Measurements from ENCODE around the gene ADAMTS16.

DNA sequence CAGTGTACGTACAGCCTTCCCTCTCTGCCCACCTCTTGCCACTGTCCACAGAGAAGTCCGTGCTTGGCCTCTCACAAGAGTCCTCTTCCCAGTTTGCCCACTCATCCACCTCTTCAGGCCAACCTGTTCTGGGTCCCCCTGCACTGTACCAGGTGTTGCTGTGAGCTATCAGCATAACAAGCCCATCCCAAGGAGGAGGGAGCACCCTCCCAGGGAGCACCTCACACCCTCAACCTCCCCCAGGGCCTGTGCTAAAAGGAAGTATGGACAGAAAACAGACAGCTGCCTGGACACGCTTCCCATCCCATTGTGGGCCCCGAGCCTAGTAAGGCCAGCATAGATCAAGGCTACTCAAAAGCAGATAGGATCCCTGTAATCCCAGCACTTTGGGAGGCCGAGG is 168.2 kb downstream of the ADAMTS16 start:
- no peak for TF ChIP-seq EZH2 (IDR thresholded peaks at IDR 0.05; ENCODE audit: borderline replicate concordance, low read length)
- TF ChIP-seq, protein P1, sequence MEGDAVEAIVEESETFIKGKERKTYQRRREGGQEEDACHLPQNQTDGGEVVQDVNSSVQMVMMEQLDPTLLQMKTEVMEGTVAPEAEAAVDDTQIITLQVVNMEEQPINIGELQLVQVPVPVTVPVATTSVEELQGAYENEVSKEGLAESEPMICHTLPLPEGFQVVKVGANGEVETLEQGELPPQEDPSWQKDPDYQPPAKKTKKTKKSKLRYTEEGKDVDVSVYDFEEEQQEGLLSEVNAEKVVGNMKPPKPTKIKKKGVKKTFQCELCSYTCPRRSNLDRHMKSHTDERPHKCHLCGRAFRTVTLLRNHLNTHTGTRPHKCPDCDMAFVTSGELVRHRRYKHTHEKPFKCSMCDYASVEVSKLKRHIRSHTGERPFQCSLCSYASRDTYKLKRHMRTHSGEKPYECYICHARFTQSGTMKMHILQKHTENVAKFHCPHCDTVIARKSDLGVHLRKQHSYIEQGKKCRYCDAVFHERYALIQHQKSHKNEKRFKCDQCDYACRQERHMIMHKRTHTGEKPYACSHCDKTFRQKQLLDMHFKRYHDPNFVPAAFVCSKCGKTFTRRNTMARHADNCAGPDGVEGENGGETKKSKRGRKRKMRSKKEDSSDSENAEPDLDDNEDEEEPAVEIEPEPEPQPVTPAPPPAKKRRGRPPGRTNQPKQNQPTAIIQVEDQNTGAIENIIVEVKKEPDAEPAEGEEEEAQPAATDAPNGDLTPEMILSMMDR (conservative IDR thresholded peaks at IDR 0.05 in 1 of 2, IDR thresholded peaks at IDR 0.05 in 1 of 2; ENCODE audit: extremely low read depth in 1 of 2, insufficient read depth in 1 of 2, low read depth in 1 of 2, low read length in 2 of 2): no peak

Measured in mammary epithelial cell (primary cell).